Uterus (tissue), 2 donors: ENCODE results near the gene ZNF569.

Experiments used
- POLR2A ChIP-seq, 2 donors: fragments of 450-650 bp; IDR thresholded peaks; one replicate each; pipeline ENCODE4 v1.6.1; 2016; ENCODE audit warnings: antibody characterized with exemption in 2 of 2, mild to moderate bottlenecking in 1 of 2, moderate library complexity in 1 of 2
- TF ChIP-seq, protein P1 (sequence below), 4 experiments: fragments of 200-600 bp in 2 of 4; fragments of 450-650 bp in 2 of 4; sonication (generic) in 2 of 4; IDR thresholded peaks; one replicate each; pipeline ENCODE4 v1.5.1; 2016 to 2019; ENCODE audit warnings: antibody characterized with exemption in 4 of 4, mild to moderate bottlenecking in 2 of 4, moderate library complexity in 1 of 4

DNA sequence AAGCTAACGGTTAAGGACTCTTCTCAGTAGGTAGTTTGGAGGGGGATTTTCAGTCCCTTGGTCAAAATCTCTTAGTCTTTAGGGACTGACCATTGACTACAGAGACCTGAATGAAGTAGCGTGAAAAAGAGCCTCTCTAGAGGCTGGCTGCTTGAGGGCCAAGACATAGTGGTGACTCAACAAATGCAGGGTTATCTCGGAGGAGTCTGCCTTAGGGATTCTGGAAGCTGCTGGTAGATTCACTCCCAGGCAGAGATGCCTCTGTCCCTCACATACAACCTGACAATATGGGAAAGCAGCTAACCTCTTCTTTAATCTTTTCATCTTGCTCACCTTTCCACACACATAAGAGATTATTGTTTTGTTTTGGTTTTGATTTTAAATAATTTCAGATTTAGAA, 44.6 kb upstream of the ZNF569 start:
- TF ChIP-seq, protein P1, sequence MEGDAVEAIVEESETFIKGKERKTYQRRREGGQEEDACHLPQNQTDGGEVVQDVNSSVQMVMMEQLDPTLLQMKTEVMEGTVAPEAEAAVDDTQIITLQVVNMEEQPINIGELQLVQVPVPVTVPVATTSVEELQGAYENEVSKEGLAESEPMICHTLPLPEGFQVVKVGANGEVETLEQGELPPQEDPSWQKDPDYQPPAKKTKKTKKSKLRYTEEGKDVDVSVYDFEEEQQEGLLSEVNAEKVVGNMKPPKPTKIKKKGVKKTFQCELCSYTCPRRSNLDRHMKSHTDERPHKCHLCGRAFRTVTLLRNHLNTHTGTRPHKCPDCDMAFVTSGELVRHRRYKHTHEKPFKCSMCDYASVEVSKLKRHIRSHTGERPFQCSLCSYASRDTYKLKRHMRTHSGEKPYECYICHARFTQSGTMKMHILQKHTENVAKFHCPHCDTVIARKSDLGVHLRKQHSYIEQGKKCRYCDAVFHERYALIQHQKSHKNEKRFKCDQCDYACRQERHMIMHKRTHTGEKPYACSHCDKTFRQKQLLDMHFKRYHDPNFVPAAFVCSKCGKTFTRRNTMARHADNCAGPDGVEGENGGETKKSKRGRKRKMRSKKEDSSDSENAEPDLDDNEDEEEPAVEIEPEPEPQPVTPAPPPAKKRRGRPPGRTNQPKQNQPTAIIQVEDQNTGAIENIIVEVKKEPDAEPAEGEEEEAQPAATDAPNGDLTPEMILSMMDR (IDR thresholded peaks at IDR 0.05) = no peak
- no peak for TF ChIP-seq POLR2A (IDR thresholded peaks at IDR 0.05)
